ENCODE measurements around the gene CD300LG.

DNA sequence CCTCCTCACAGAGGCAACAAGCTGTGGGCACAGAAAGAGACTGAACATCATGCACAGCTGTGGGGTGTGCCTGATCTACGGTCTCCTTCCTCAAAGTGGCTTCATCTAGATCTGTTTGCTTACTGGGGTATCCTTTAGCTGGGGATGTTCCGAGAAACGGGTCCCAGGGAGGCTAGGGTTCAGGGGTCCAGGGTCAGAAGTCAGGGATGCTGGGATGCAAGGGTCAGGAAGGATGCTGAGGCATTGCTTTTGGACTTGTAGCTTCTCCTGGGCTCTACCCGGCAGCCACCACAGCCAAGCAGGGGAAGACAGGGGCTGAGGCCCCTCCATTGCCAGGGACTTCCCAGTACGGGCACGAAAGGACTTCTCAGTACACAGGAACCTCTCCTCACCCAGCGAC, 6.6 kb downstream of the CD300LG start:
- TF ChIP-seq, protein P1, sequence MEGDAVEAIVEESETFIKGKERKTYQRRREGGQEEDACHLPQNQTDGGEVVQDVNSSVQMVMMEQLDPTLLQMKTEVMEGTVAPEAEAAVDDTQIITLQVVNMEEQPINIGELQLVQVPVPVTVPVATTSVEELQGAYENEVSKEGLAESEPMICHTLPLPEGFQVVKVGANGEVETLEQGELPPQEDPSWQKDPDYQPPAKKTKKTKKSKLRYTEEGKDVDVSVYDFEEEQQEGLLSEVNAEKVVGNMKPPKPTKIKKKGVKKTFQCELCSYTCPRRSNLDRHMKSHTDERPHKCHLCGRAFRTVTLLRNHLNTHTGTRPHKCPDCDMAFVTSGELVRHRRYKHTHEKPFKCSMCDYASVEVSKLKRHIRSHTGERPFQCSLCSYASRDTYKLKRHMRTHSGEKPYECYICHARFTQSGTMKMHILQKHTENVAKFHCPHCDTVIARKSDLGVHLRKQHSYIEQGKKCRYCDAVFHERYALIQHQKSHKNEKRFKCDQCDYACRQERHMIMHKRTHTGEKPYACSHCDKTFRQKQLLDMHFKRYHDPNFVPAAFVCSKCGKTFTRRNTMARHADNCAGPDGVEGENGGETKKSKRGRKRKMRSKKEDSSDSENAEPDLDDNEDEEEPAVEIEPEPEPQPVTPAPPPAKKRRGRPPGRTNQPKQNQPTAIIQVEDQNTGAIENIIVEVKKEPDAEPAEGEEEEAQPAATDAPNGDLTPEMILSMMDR (IDR thresholded peaks at IDR 0.05; ENCODE audit: poor library complexity): no peak
- no peak for TF ChIP-seq EZH2phosphoT487 (IDR thresholded peaks at IDR 0.05; ENCODE audit: low read depth, severe bottlenecking, unreplicated experiment)
